GM21529 (cell line): ENCODE data around the gene KCTD11.

Experiments used
- ATAC-seq: cut with Tn5 transposase; IDR thresholded peaks from one replicate; pipeline ENCODE4 v1.9.1; 2021; ENCODE audit not compliant: unreplicated experiment

KCTD11 gene

GRCh38 chr17:7351665-7352502 lies at the start of gene KCTD11:
KCTD11 (plus strand) TSS chr17:7352162.
- peak; percentile 65 for ATAC-seq

GRCh38 chr17:7304179-7304578 lies 47.8 kb upstream of the KCTD11 start:
- no peak for ATAC-seq

- peak; percentile 59 for ATAC-seq
These were observed 44.9 kb upstream of the KCTD11 start, which contains the start of gene EIF5A for GRCh38 chr17:7306911-7307685. EIF5A (plus strand) TSS chr17:7307628; CDS start chr17:7309636, 2,008 bp downstream.

GRCh38 chr17:7307686-7308624 lies 44.0 kb upstream of the KCTD11 start:
- peak; percentile 7 for ATAC-seq

GRCh38 chr17:7308625-7309433 lies 43.1 kb upstream of the KCTD11 start:
- ATAC-seq = no peak

GRCh38 chr17:7309628-7310027 lies 42.3 kb upstream of the KCTD11 start:
- ATAC-seq = no peak

- no peak for ATAC-seq
These were observed 40.8 kb upstream of the KCTD11 start for GRCh38 chr17:7311110-7311705.

GRCh38 chr17:7312432-7313087 lies 39.4 kb upstream of the KCTD11 start:
- no peak for ATAC-seq

- ATAC-seq = no peak
These were observed 38.7 kb upstream of the KCTD11 start for GRCh38 chr17:7313088-7313889.

GRCh38 chr17:7313890-7314718 lies 37.9 kb upstream of the KCTD11 start:
- no peak for ATAC-seq

- peak; percentile 63 for ATAC-seq
These were observed 37.0 kb upstream of the KCTD11 start, which contains the start of gene GPS2 for GRCh38 chr17:7314719-7315569. GPS2 (minus strand) TSS chr17:7315360; CDS start chr17:7315052, 308 bp downstream.

- no peak for ATAC-seq
These were observed 36.3 kb upstream of the KCTD11 start for GRCh38 chr17:7315570-7316235.

- no peak for ATAC-seq
These were observed 34.7 kb upstream of the KCTD11 start for GRCh38 chr17:7317161-7317803.

- no peak for ATAC-seq
These were observed 33.7 kb upstream of the KCTD11 start for GRCh38 chr17:7318121-7318860.

- no peak for ATAC-seq
These were observed 30.5 kb upstream of the KCTD11 start for GRCh38 chr17:7321466-7321865.
